Measurements from ENCODE around the gene WDR49.

DNA sequence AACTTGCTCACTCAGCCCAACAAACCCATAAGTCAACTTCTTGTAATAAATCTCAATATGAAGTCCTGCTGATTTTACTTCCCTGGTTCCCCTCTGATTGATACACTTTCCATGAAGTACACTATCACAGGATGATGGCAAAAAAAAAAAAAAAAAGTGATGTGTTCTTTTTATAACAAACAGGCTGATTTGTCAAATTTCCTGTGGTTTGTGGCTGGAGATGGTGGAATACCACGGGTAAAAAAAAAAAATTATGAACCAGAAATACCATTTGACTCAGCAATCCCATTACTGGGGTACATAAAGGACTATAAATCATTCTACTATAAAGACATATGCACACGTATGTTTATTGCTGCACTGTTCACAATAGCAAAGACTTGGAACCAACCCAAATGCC is 169.2 kb downstream of the WDR49 start:
- TF ChIP-seq CTCF (IDR thresholded peaks at IDR 0.05) (no peak), POLR2A (IDR thresholded peaks at IDR 0.05) (no peak)

All from heart left ventricle (tissue), 13 donors.